Activated CD8-positive, alpha-beta T cell treated with anti-CD3 and anti-CD28 coated beads for 36 hours (primary cell): ENCODE measurements around the gene FCN2. TPM values are rescaled to one million over a fixed set of nuclear protein-coding genes. Genes with fewer than 3 reads are reported as not detected.

Source experiments
- ATAC-seq: fragments of 200-7000 bp; cut with Tn5 transposase; one replicate; pipeline ENCODE4 v1.10.0; 2021; ENCODE audit warnings: mild to moderate bottlenecking, moderate library complexity
- CTCF ChIA-PET: fragments of 350-600 bp; sonication (Branson Sonifier 250); formaldehyde crosslinking; loops from one replicate; lab custom pipeline; 2021; ENCODE audit warnings: antibody characterized with exemption; lab: Charles Lee
- POLR2A ChIA-PET: fragments of 350-600 bp; sonication (Branson Sonifier 250); formaldehyde crosslinking; loops from one replicate; lab custom pipeline; 2021; ENCODE audit warnings: antibody characterized with exemption; lab: Charles Lee
- DNase-seq: peaks from one replicate; pipeline ENCODE4 v3.0.0-alpha.2; 2020
- H3K27ac Mint-ChIP-seq: one replicate; pipeline ENCODE4 v1.8.0; 2021; ENCODE audit warnings: mild to moderate bottlenecking, mixed read lengths
- H3K27me3 Mint-ChIP-seq: one replicate; pipeline ENCODE4 v1.8.0; 2021; ENCODE audit warnings: mixed read lengths
- H3K36me3 Mint-ChIP-seq: one replicate; pipeline ENCODE4 v1.8.0; 2021; ENCODE audit warnings: low read depth, mixed read lengths
- H3K4me1 Mint-ChIP-seq: one replicate; pipeline ENCODE4 v1.8.0; 2021; ENCODE audit warnings: low read depth, mixed read lengths
- H3K4me3 Mint-ChIP-seq: one replicate; pipeline ENCODE4 v1.8.0; 2021; ENCODE audit warnings: mild to moderate bottlenecking, moderate library complexity, mixed read lengths
- H3K9me3 Mint-ChIP-seq: one replicate; pipeline ENCODE4 v1.8.0; 2021; ENCODE audit warnings: mixed read lengths
- intact Hi-C: fragments of 100-400 bp; cut with micrococcal nuclease; formaldehyde crosslinking; loops from one replicate; pipeline ENCODE4 v1.10.0; 2022
- total RNA-seq, 2 experiments: library from RNA; stranded (reverse); gene quantifications; one replicate each; pipeline ENCODE4 v1.2.3, GENCODE V29; 2021
- TF ChIP-seq, protein P1 (sequence below): fragments of 200-600 bp; IDR thresholded peaks from one replicate; pipeline ENCODE4 v1.8.0; 2022; ENCODE audit warnings: antibody characterized with exemption, mild to moderate bottlenecking

The FCN2 gene
- total RNA-seq, 2 experiments from 2014 or later, result not detected

DNA sequence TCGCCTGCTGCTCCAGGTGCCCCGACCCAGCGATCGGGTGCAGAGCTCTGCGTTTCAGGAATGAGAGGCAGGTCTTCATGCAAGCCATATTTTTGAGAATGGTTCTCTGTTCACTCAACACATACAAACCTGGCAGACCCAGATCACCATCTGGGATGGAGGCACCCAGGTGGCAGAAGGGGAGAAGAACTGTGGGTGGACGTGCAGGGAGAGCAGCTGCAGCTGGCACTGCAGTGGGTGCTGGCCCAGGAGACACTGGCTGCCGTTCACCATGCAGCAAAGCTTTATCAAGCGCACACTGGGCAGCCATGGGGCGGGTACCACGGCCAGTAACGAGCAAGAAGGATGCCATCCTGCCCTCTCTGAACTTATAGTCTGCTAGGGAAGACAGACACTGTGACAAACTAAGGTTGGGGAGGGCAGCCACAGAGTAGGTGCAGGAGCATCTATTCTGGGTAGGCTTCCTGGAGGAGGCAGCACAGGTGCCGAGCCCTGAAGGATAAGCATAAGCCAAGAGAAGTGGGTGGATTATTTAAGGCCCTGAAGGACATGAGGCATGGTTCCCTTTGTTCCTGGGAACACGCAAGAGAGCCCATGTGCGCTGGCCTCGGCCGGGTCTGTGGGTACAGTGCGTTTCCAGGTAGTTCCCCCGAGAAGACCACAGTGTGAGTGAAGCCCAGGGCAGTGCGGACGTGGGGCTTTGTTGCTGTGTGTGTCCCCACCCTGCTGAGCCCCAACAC, 46.2 kb upstream of the FCN2 start:
- Mint-ChIP-seq H3K27me3 (no peaks in the 10 kb centered on the region), H3K4me3 (no peak overlapping the region), H3K4me1 (no peaks in the 10 kb centered on the region), H3K36me3 (no peaks in the 10 kb centered on the region), H3K27ac (no peak overlapping the region), H3K9me3 (no peaks in the 10 kb centered on the region)
- ChIA-PET CTCF (no interaction called here), POLR2A (interaction anchor here (0.7 kb wide), 1 partner anchor 1160 kb away, joined by 4 read pairs; no protein-coding TSS in a partner anchor)
- no peak for ATAC-seq
- intact Hi-C loops, result no loop called here
- TF ChIP-seq, protein P1, sequence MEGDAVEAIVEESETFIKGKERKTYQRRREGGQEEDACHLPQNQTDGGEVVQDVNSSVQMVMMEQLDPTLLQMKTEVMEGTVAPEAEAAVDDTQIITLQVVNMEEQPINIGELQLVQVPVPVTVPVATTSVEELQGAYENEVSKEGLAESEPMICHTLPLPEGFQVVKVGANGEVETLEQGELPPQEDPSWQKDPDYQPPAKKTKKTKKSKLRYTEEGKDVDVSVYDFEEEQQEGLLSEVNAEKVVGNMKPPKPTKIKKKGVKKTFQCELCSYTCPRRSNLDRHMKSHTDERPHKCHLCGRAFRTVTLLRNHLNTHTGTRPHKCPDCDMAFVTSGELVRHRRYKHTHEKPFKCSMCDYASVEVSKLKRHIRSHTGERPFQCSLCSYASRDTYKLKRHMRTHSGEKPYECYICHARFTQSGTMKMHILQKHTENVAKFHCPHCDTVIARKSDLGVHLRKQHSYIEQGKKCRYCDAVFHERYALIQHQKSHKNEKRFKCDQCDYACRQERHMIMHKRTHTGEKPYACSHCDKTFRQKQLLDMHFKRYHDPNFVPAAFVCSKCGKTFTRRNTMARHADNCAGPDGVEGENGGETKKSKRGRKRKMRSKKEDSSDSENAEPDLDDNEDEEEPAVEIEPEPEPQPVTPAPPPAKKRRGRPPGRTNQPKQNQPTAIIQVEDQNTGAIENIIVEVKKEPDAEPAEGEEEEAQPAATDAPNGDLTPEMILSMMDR, result no peak
- no peak for DNase-seq

DNA sequence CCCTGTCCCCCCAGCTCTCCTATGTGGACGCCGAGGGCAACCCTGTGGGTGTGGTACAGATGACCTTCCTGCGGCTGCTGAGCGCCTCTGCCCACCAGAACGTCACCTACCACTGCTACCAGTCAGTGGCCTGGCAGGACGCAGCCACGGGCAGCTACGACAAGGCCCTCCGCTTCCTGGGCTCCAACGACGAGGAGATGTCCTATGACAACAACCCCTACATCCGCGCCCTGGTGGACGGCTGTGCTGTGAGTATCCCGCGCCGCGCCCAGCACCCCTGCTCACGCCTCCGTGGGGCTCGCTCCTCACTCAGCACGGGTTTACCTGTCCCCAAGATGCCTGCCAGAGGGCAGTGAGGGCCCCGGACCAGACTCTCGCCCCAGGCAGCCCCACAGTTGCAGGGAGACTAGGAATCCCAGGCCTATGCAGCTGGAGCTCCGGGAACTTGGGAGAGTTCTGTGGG, 45.6 kb upstream of the FCN2 start:
- ATAC-seq, result no peak

DNA sequence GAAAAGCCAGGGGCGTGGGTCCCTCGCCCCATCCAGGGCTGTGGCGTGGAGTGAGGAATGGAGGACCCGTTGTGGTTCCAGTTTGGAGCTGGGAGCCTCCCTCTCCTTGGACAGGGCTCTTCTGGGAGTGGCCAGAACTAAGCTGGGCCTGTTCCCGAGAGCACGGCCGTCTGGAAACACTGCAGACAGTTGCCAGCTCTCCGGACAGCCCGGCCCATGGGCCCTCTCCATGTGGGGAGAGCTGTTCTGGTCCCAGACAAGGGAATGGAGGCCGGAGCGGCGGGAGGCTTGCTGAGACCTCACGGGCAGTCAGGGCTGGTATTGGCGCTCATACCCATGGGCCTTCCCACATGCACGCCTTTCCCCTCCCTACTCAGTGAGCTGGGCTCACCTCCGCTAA, 45.2 kb upstream of the FCN2 start:
- no peak for ATAC-seq
- TF ChIP-seq, protein P1, result no peak
- Mint-ChIP-seq H3K9me3 (no peaks in the 10 kb centered on the region), H3K36me3 (no peaks in the 10 kb centered on the region), H3K4me1 (no peaks in the 10 kb centered on the region), H3K4me3 (no peak overlapping the region), H3K27me3 (no peaks in the 10 kb centered on the region), H3K27ac (no peak overlapping the region)
- ChIA-PET CTCF (no interaction called here), POLR2A (interaction anchor here (0.6 kb wide), 1 partner anchor 92 kb away, joined by 3 read pairs; no protein-coding TSS in a partner anchor)
- no peak for DNase-seq
- intact Hi-C loops, result no loop called here

More for the DNA sequence above, 45.6 kb upstream of the FCN2 start:
- Mint-ChIP-seq H3K4me3 (no peak overlapping the region), H3K9me3 (no peaks in the 10 kb centered on the region), H3K27me3 (no peaks in the 10 kb centered on the region), H3K36me3 (no peaks in the 10 kb centered on the region), H3K27ac (no peak overlapping the region), H3K4me1 (no peaks in the 10 kb centered on the region)
- no peak for DNase-seq
- ChIA-PET POLR2A (interaction anchor here (0.6 kb wide), 1 partner anchor 92 kb away, joined by 3 read pairs; no protein-coding TSS in a partner anchor), CTCF (no interaction called here)
- TF ChIP-seq, protein P1, result no peak
- intact Hi-C loops, result no loop called here

DNA sequence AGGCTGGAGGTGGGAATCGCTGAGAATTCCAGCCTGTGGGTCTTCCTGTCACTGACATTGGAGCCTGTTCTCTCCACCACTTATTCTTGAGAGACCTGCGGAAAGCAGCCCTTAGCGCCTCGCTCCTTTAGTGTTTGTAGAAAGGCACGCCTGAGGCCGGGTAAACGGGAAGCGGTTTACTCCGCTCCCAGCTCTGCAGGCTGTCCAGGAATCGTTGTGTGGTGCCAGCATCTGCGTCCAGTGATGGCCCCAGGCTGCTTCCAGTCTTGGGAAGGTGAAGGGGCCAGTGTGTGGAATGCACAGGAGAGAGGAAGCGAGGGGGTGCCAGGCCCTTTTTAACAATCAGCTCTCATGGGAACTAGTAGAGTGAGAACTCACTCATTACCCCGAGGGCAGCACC, 44.6 kb upstream of the FCN2 start:
- POLR2A ChIA-PET, result interaction anchor here (0.6 kb wide), 1 partner anchor 91 kb away, joined by 3 read pairs; no protein-coding TSS in a partner anchor
- DNase-seq (no peak), ATAC-seq (no peak)
- Mint-ChIP-seq H3K4me1 (no peaks in the 10 kb centered on the region), H3K27me3 (no peaks in the 10 kb centered on the region), H3K27ac (no peak overlapping the region), H3K4me3 (no peak overlapping the region), H3K36me3 (no peaks in the 10 kb centered on the region), H3K9me3 (no peaks in the 10 kb centered on the region)
- TF ChIP-seq, protein P1, result no peak
- intact Hi-C loops, result no loop called here
- CTCF ChIA-PET, result no interaction called here

DNA sequence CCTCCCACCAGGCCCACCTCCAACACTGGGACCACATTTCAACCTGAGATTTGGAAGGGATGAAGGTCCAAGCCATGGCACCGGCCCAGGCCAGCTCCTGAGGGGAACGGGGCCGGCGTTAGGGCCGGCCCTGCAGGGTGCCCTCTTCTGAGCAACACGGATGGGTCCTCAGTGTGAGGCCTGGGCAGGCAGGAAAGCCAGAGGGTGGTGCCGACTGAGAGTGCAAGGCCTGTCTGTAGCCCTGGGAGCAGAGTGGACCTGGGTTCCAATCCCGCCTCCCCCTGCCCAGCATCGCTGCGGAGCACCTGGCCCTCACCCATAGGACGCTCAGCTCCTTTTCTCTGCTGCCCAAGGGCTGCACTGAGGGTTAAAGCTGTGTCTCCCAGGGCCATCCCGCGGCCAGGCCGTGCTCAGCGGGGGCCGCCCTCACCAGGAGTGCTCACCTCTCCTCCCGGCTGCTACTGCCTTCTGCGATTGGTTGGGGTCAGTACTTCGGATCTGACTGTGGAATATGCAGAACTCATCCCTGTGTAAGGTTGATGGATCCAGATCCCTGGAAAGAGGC, 44.1 kb upstream of the FCN2 start:
- TF ChIP-seq, protein P1, result no peak
- CTCF ChIA-PET, result no interaction called here
- ATAC-seq, result no peak
- H3K27ac Mint-ChIP-seq, result no peak overlapping the region
- no peak for DNase-seq
- no peaks in the 10 kb centered on the region for H3K27me3 Mint-ChIP-seq
- H3K4me3 Mint-ChIP-seq, result no peak overlapping the region
- no peaks in the 10 kb centered on the region for H3K36me3 Mint-ChIP-seq
- POLR2A ChIA-PET, result no interaction called here
- no peaks in the 10 kb centered on the region for H3K4me1 Mint-ChIP-seq
- intact Hi-C loops, result no loop called here
- no peaks in the 10 kb centered on the region for H3K9me3 Mint-ChIP-seq
